Panc1 (cell line): Measurements from ENCODE around the gene PDCL2. TPM values are rescaled to one million over a fixed set of nuclear protein-coding genes. Genes with fewer than 3 reads are reported as not detected.
A peak's percentile ranks its signal among the peaks of the same experiment; 100 is the strongest.

Source experiments
- ATAC-seq: fragments of 200-7000 bp; cut with Tn5 transposase; 2 replicates; pipeline ENCODE4 v1.9.1; 2020; ENCODE audit warnings: mild to moderate bottlenecking, moderate library complexity
- BruUV-seq: library from RNA; stranded (reverse); fragments of 400-500 nt; replicated peaks from 2 replicates; lab custom pipeline; 2021; lab: Mats Ljungman, UMichigan
- CTCF ChIA-PET: fragments of 300-600 bp; sonication (Branson Sonifier 250); formaldehyde crosslinking; loops from one replicate; lab custom pipeline; 2022; ENCODE audit warnings: antibody characterized with exemption; lab: Charles Lee
- POLR2A ChIA-PET: fragments of 300-600 bp; sonication (Branson Sonifier 250); formaldehyde crosslinking; loops from one replicate; lab custom pipeline; 2022; ENCODE audit warnings: antibody characterized with exemption; lab: Charles Lee
- DNase-seq: peaks from one replicate; pipeline ENCODE4 v3.0.0-alpha.2; 2010; ENCODE audit warnings: low read depth, low spot score
- H3K27ac ChIP-seq: 2 replicates; pipeline ENCODE4 v1.5.1; 2011; ENCODE audit warnings: mild to moderate bottlenecking, low read length, inconsistent platforms
- H3K27me3 ChIP-seq: fragments of 200-500 bp; sonication (Bioruptor generic); 2 replicates; pipeline ENCODE4 v1.6.0; 2014; ENCODE audit warnings: low read length, inconsistent platforms; ENCODE audit not compliant: control insufficient read depth, insufficient read depth
- H3K36me3 ChIP-seq: fragments of 200-500 bp; sonication (Bioruptor generic); 2 replicates; pipeline ENCODE4 v1.5.1; 2014; ENCODE audit warnings: inconsistent platforms, mild to moderate bottlenecking, low read length, moderate library complexity; ENCODE audit not compliant: control insufficient read depth, insufficient read depth
- H3K4me1 ChIP-seq: 2 replicates; pipeline ENCODE4 v1.5.1; 2011; ENCODE audit warnings: inconsistent platforms, mild to moderate bottlenecking, low read length, moderate library complexity; ENCODE audit not compliant: control insufficient read depth, insufficient read depth
- H3K4me3 ChIP-seq, 2 experiments: 2 replicates each; pipeline ENCODE4 v1.5.1; 2011 to 2012; ENCODE audit warnings: low read depth in 2 of 2, low read length in 2 of 2, mild to moderate bottlenecking in 2 of 2, inconsistent platforms in 1 of 2, moderate library complexity in 1 of 2
- H3K9me3 ChIP-seq: fragments of 200-500 bp; sonication (Bioruptor generic); 2 replicates; pipeline ENCODE4 v1.5.1; 2014; ENCODE audit warnings: low read depth, mild to moderate bottlenecking, inconsistent platforms, low read length, moderate library complexity; ENCODE audit not compliant: control insufficient read depth, insufficient read depth
- POLR2AphosphoS5 ChIP-seq: IDR thresholded peaks from 2 replicates; pipeline ENCODE4 v1.6.1; 2012; ENCODE audit warnings: mild to moderate bottlenecking, low read depth, low read length, moderate library complexity
- SIN3A ChIP-seq: IDR thresholded peaks from 2 replicates; pipeline ENCODE4 v1.6.1; 2012; ENCODE audit warnings: low read depth, mild to moderate bottlenecking, low read length, moderate library complexity, borderline replicate concordance; ENCODE audit not compliant: insufficient read depth
- TCF7L2 ChIP-seq: IDR thresholded peaks from 2 replicates; pipeline ENCODE4 v1.6.1; 2011; ENCODE audit warnings: mild to moderate bottlenecking, low read depth, low read length, inconsistent platforms
- in situ Hi-C: cut with HindIII; loops from 2 replicates; pipeline ENCODE4 v1.10.0; 2016; ENCODE audit warnings: low sequenced_read_pairs, low pct_unique_long_range_greater_than_20kb
- intact Hi-C: fragments of 100-400 bp; cut with micrococcal nuclease; formaldehyde crosslinking; loops from one replicate; pipeline ENCODE4 v1.10.0; 2022; ENCODE audit not compliant: unreplicated experiment
- total RNA-seq: library from RNA; stranded (reverse); gene quantifications from one replicate; pipeline ENCODE4 v1.2.1, GENCODE V29; 2021; ENCODE audit not compliant: unreplicated experiment
- TF ChIP-seq, protein P1 (sequence below), 2 experiments: IDR thresholded peaks; 2 replicates each; pipeline ENCODE4 v1.6.1; 2011 to 2012; ENCODE audit warnings: low read depth in 2 of 2, control low read depth in 1 of 2, low read length in 1 of 2, mild to moderate bottlenecking in 1 of 2, moderate library complexity in 1 of 2; ENCODE audit not compliant: insufficient read depth in 1 of 2
- TF ChIP-seq, protein P2 (sequence below): fragments of 450-650 bp; IDR thresholded peaks from 2 replicates; pipeline ENCODE4 v1.5.1; 2017; ENCODE audit warnings: mild to moderate bottlenecking

PDCL2 gene
- total RNA-seq, 1 experiment from 2014 or later = not detected

DNA sequence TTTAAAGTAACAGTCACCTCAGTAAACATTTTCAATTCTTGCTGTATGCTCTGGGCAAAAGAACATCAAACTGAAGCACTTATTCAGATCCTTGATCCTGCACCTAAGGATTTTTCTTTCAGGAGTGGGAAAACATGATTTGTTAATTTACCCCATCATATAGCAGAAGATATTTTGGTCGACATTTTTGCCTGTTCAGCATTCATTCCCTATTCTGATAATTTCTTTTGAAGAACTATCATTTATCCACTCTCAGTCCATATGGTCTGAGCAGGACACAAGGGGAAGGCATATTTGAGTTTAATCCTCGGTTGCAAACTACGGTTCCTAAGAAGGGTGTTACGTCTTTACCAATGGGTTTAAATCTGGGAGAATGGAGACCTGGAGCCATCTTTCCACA lies 44.1 kb downstream of the PDCL2 start:
- peaks cover 18% of the 10 kb centered on the region for H3K4me1 ChIP-seq
- H3K4me3 ChIP-seq = peak overlapping the region; percentile 80 to 84; a peak in 3 of 4 replicates
- TF ChIP-seq, protein P1, sequence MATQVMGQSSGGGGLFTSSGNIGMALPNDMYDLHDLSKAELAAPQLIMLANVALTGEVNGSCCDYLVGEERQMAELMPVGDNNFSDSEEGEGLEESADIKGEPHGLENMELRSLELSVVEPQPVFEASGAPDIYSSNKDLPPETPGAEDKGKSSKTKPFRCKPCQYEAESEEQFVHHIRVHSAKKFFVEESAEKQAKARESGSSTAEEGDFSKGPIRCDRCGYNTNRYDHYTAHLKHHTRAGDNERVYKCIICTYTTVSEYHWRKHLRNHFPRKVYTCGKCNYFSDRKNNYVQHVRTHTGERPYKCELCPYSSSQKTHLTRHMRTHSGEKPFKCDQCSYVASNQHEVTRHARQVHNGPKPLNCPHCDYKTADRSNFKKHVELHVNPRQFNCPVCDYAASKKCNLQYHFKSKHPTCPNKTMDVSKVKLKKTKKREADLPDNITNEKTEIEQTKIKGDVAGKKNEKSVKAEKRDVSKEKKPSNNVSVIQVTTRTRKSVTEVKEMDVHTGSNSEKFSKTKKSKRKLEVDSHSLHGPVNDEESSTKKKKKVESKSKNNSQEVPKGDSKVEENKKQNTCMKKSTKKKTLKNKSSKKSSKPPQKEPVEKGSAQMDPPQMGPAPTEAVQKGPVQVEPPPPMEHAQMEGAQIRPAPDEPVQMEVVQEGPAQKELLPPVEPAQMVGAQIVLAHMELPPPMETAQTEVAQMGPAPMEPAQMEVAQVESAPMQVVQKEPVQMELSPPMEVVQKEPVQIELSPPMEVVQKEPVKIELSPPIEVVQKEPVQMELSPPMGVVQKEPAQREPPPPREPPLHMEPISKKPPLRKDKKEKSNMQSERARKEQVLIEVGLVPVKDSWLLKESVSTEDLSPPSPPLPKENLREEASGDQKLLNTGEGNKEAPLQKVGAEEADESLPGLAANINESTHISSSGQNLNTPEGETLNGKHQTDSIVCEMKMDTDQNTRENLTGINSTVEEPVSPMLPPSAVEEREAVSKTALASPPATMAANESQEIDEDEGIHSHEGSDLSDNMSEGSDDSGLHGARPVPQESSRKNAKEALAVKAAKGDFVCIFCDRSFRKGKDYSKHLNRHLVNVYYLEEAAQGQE (IDR thresholded peaks at IDR 0.05; ENCODE audit: insufficient read depth in 1 of 2, low read depth in 2 of 2, low read length in 1 of 2) = no peak
- TF ChIP-seq TCF7L2 = no peak
- TF ChIP-seq SIN3A = no peak
- TF ChIP-seq POLR2AphosphoS5 = no peak
- TF ChIP-seq, protein P2, sequence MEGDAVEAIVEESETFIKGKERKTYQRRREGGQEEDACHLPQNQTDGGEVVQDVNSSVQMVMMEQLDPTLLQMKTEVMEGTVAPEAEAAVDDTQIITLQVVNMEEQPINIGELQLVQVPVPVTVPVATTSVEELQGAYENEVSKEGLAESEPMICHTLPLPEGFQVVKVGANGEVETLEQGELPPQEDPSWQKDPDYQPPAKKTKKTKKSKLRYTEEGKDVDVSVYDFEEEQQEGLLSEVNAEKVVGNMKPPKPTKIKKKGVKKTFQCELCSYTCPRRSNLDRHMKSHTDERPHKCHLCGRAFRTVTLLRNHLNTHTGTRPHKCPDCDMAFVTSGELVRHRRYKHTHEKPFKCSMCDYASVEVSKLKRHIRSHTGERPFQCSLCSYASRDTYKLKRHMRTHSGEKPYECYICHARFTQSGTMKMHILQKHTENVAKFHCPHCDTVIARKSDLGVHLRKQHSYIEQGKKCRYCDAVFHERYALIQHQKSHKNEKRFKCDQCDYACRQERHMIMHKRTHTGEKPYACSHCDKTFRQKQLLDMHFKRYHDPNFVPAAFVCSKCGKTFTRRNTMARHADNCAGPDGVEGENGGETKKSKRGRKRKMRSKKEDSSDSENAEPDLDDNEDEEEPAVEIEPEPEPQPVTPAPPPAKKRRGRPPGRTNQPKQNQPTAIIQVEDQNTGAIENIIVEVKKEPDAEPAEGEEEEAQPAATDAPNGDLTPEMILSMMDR = no peak
- POLR2A ChIA-PET = no interaction called here
- in situ Hi-C loops (no loop called here), intact Hi-C loops (no loop called here)
- no peaks in the 10 kb centered on the region for H3K9me3 ChIP-seq
- H3K27ac ChIP-seq = peak overlapping the region; percentile 89
- H3K27me3 ChIP-seq = no peaks in the 10 kb centered on the region
- DNase-seq = no peak
- no peak for ATAC-seq
- CTCF ChIA-PET = no interaction called here
- no TSS peak for BruUV-seq
- peaks cover 4% of the 10 kb centered on the region; the same call in 1 of the 2 replicates for H3K36me3 ChIP-seq

DNA sequence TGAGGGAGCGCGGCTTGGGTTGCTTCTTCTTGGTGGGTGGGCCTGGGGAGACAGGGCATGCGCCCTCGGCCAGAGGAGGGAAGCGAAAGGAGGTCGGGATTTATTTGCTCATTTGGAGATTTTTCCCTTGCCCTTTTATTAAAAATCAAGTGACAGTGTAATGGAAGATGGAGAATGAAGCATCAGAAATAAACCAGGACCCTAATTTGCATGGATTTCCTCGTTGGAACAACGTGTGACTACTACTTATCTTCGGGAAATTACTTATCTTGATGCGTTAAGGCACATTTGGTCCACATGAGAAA lies 44.6 kb downstream of the PDCL2 start:
- ChIA-PET POLR2A (no interaction called here), CTCF (no interaction called here)
- H3K9me3 ChIP-seq = no peaks in the 10 kb centered on the region
- peaks cover 4% of the 10 kb centered on the region; the same call in 1 of the 2 replicates for H3K36me3 ChIP-seq
- peaks cover 20% of the 10 kb centered on the region for H3K4me1 ChIP-seq
- peak overlapping the region; percentile 80 to 84 for H3K4me3 ChIP-seq
- peak overlapping the region; percentile 89 for H3K27ac ChIP-seq
- no peaks in the 10 kb centered on the region for H3K27me3 ChIP-seq
- BruUV-seq = no TSS peak
- DNase-seq = no peak
- intact Hi-C loops (no loop called here), in situ Hi-C loops (no loop called here)
- TF ChIP-seq, protein P1 (IDR thresholded peaks at IDR 0.05; ENCODE audit: insufficient read depth in 1 of 2, low read depth in 2 of 2, low read length in 1 of 2) = no peak
- TF ChIP-seq TCF7L2 (no peak), SIN3A (no peak), POLR2AphosphoS5 (no peak)
- TF ChIP-seq, protein P2 = no peak
- ATAC-seq = no peak
